ENCODE results near the gene RPS6KA4. TPM values are rescaled to one million over a fixed set of nuclear protein-coding genes. Genes with fewer than 3 reads are reported as not detected.

The RPS6KA4 gene
- total and polyA plus RNA-seq, 4 experiments from 2014 or later, result 6.7 to 38.7 (median 23.2) TPM

GRCh38 chr11:64358536-64358906 lies 441 bp upstream of the RPS6KA4 start:
- Histone ChIP-seq H3K36me3 (ENCODE audit: insufficient read depth, low read length) (peaks cover 14% of the 10 kb centered on the region), H3K27ac (ENCODE audit: low read depth, low read length) (peak overlapping the region; percentile 62), H3K27me3 (ENCODE audit: insufficient read depth, low read length) (no peaks in the 10 kb centered on the region), H3K9me3 (ENCODE audit: control insufficient read depth in 1 of 2, low read length in 2 of 2) (no peaks in the 10 kb centered on the region), H3K4me3 (ENCODE audit: low read length in 2 of 2) (peak overlapping the region; percentile 47 to 53), H3K4me1 (ENCODE audit: insufficient read depth, low read length) (peaks cover 30% of the 10 kb centered on the region)
- ChIA-PET CTCF (ENCODE audit: partially characterized antibody) (interaction anchor here (1.6 to 4.4 kb wide), 2 partner anchors 41 to 152 kb away, joined by 3 to 24 read pairs; partner anchors contain the start of genes FERMT3, PRDX5 and TRMT112), POLR2A (ENCODE audit: partially characterized antibody) (interaction anchor here (5.0 to 7.7 kb wide), 2 partner anchors 18 to 41 kb away, joined by 38 to 69 read pairs; partner anchors contain the start of genes CCDC88B, PRDX5 and TRMT112)
- peaks cover 17 to 45% (median 23%) of the 10 kb centered on the region in 4 donors for H3K4me1 Mint-ChIP-seq
- H3K9me3 Mint-ChIP-seq, result no peaks in the 10 kb centered on the region
- no peaks in the 10 kb centered on the region for H3K27me3 Mint-ChIP-seq
- intact Hi-C loops (cut with micrococcal nuclease), result loop anchor here (5.0 kb wide), 1 partner anchor 41 kb away; the partner anchor contains the start of genes PRDX5 and TRMT112
- peaks cover 12 to 34% of the 10 kb centered on the region in 2 donors for H3K36me3 Mint-ChIP-seq
- DNase-seq, result no peak
- H3K27ac Mint-ChIP-seq, result peak overlapping the region in 1 of 7 donors; percentile 35
- H3K4me3 Mint-ChIP-seq, result peak overlapping the region; percentile 10 to 84 (median 64)

DNA sequence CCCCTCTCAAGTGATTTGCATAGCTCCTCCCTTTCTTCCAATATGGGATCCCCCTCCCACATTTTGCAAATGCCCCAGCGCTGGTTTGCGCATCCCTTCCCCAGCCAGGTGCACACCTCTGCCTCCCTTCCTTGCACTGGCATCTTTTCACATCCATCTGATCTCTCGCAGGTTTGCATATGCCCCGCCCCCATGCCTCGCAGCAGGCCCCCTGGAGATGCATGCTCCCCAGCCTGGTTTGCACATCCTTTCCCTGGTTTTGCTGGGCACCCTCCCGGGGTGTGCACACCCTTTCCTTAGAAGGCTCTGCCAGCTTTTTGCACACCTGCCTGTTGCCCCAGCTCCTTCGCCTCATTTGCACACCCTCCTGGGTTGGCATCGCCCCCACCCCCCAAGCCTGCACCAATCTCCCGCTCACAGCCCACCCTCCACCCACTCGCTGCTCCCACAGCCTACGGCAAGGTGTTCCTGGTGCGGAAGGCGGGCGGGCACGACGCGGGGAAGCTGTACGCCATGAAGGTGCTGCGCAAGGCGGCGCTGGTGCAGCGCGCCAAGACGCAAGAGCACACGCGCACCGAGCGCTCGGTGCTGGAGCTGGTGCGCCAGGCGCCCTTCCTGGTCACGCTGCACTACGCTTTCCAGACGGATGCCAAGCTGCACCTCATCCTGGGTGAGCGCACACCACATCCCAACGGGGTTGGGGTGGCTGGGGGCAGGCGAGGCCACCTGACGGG lies 917 bp downstream of the RPS6KA4 start:
- Mint-ChIP-seq H3K27me3 (no peaks in the 10 kb centered on the region), H3K27ac (peak overlapping the region; percentile 65 to 95 (median 80)), H3K4me3 (peak overlapping the region; percentile 89 to 96 (median 94)), H3K4me1 (peaks cover 17 to 45% (median 23%) of the 10 kb centered on the region in 4 donors), H3K9me3 (no peaks in the 10 kb centered on the region), H3K36me3 (peaks cover 17 to 41% of the 10 kb centered on the region in 2 donors)
- Histone ChIP-seq H3K4me3 (ENCODE audit: low read length in 2 of 2) (peak overlapping the region; percentile 39 to 53), H3K4me1 (ENCODE audit: insufficient read depth, low read length) (peaks cover 30% of the 10 kb centered on the region), H3K36me3 (ENCODE audit: insufficient read depth, low read length) (peaks cover 18% of the 10 kb centered on the region), H3K27ac (ENCODE audit: low read depth, low read length) (peak overlapping the region; percentile 62), H3K27me3 (ENCODE audit: insufficient read depth, low read length) (no peaks in the 10 kb centered on the region), H3K9me3 (ENCODE audit: control insufficient read depth in 1 of 2, low read length in 2 of 2) (no peaks in the 10 kb centered on the region)
- intact Hi-C loops (cut with micrococcal nuclease), result loop anchor here (1.0 to 5.0 kb wide), 2 partner anchors 18 to 43 kb away; partner anchors contain the start of genes PRDX5 and TRMT112
- DNase-seq, result peak in 3 of 5 donors; percentile 25 to 35 (median 33)
- ChIA-PET POLR2A (ENCODE audit: partially characterized antibody) (interaction anchor here (0.6 to 7.7 kb wide), 9 partner anchors 10 to 153 kb away, joined by 3 to 69 read pairs (median 4); partner anchors contain the start of genes CCDC88B, FERMT3, PRDX5 and TRMT112), CTCF (ENCODE audit: partially characterized antibody) (interaction anchor here (0.8 to 4.4 kb wide), 10 partner anchors 9 to 293 kb away, joined by 3 to 24 read pairs (median 4); partner anchors contain the start of genes PRDX5 and TRMT112)

DNA sequence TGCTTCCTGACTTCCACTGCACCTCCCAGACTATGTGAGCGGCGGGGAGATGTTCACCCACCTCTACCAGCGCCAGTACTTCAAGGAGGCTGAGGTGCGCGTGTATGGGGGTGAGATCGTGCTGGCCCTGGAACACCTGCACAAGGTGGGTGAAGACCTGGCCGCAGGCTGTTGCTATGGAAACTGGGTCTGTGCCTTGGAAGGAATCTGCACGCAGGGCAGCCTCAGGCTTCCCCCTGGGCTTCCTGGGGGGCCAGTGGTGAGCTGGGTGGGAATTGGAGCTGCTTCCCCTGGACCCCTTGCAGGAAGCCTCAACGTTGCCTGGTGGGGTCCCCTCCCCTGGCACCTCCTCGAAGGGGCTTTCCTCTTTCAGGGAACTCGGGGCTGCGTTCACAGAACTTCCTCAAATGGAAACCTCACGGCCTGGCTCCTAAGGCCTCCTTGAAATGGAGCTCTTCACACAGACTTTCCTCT lies 1.5 kb downstream of the RPS6KA4 start:
- H3K27ac ChIP-seq (ENCODE audit: low read depth, low read length), result no peak overlapping the region
- intact Hi-C loops (cut with micrococcal nuclease), result no loop called here

GRCh38 chr11:64361659-64362058 lies 2.7 kb downstream of the RPS6KA4 start:
- Mint-ChIP-seq H3K9me3 (no peaks in the 10 kb centered on the region), H3K27me3 (no peaks in the 10 kb centered on the region), H3K4me3 (no peak overlapping the region), H3K27ac (peak overlapping the region in 1 of 7 donors; percentile 53), H3K4me1 (peaks cover 17 to 40% (median 21%) of the 10 kb centered on the region in 4 donors), H3K36me3 (peaks cover 22 to 53% of the 10 kb centered on the region in 2 donors)
- Histone ChIP-seq H3K9me3 (ENCODE audit: control insufficient read depth in 1 of 2, low read length in 2 of 2) (no peaks in the 10 kb centered on the region), H3K4me1 (ENCODE audit: insufficient read depth, low read length) (peaks cover 30% of the 10 kb centered on the region), H3K27me3 (ENCODE audit: insufficient read depth, low read length) (no peaks in the 10 kb centered on the region), H3K4me3 (ENCODE audit: low read length in 2 of 2) (no peak overlapping the region), H3K27ac (ENCODE audit: low read depth, low read length) (no peak overlapping the region), H3K36me3 (ENCODE audit: insufficient read depth, low read length) (peaks cover 33% of the 10 kb centered on the region)
- POLR2A ChIA-PET (ENCODE audit: partially characterized antibody), result interaction anchor here (7.7 kb wide), 1 partner anchor 45 kb away, joined by 69 read pairs; the partner anchor contains the start of genes PRDX5 and TRMT112
- intact Hi-C loops (cut with micrococcal nuclease), result no loop called here
- no peak for DNase-seq
- CTCF ChIA-PET (ENCODE audit: partially characterized antibody), result interaction anchor here (2.0 to 4.4 kb wide), 2 partner anchors 28 to 44 kb away, joined by 4 to 24 read pairs; partner anchors contain the start of genes PRDX5 and TRMT112

More for the DNA sequence above, 1.5 kb downstream of the RPS6KA4 start:
- Mint-ChIP-seq H3K4me1 (peaks cover 17 to 45% (median 23%) of the 10 kb centered on the region in 4 donors), H3K27me3 (no peaks in the 10 kb centered on the region), H3K9me3 (no peaks in the 10 kb centered on the region), H3K27ac (peak overlapping the region in 5 of 7 donors; percentile 29 to 80 (median 55)), H3K36me3 (peaks cover 17 to 45% of the 10 kb centered on the region in 2 donors), H3K4me3 (peak overlapping the region; percentile 89 to 96 (median 94))
- peak in 1 of 5 donors; percentile 19 for DNase-seq
- peak overlapping the region in 1 of 2 donors; percentile 53 for H3K4me3 ChIP-seq (ENCODE audit: low read length in 2 of 2)
- no peaks in the 10 kb centered on the region for H3K27me3 ChIP-seq (ENCODE audit: insufficient read depth, low read length)
- H3K9me3 ChIP-seq (ENCODE audit: control insufficient read depth in 1 of 2, low read length in 2 of 2), result no peaks in the 10 kb centered on the region
- peaks cover 24% of the 10 kb centered on the region for H3K36me3 ChIP-seq (ENCODE audit: insufficient read depth, low read length)
- H3K4me1 ChIP-seq (ENCODE audit: insufficient read depth, low read length), result peaks cover 30% of the 10 kb centered on the region
- ChIA-PET POLR2A (ENCODE audit: partially characterized antibody) (interaction anchor here (1.0 to 7.7 kb wide), 7 partner anchors 15 to 154 kb away, joined by 3 to 69 read pairs (median 5); partner anchors contain the start of genes CCDC88B, FERMT3, PRDX5 and TRMT112), CTCF (ENCODE audit: partially characterized antibody) (interaction anchor here (0.6 to 4.4 kb wide), 8 partner anchors 9 to 156 kb away, joined by 3 to 24 read pairs (median 4); partner anchors contain the start of genes PRDX5 and TRMT112)

GRCh38 chr11:64362339-64362738 lies 3.4 kb downstream of the RPS6KA4 start:
- Mint-ChIP-seq H3K9me3 (no peaks in the 10 kb centered on the region), H3K36me3 (peaks cover 25 to 55% of the 10 kb centered on the region in 2 donors), H3K27ac (peak overlapping the region in 1 of 7 donors; percentile 53), H3K4me1 (peaks cover 17 to 39% (median 20%) of the 10 kb centered on the region in 4 donors), H3K4me3 (peak overlapping the region in 1 of 8 donors; percentile 44), H3K27me3 (no peaks in the 10 kb centered on the region)
- Histone ChIP-seq H3K27ac (ENCODE audit: low read depth, low read length) (no peak overlapping the region), H3K4me3 (ENCODE audit: low read length in 2 of 2) (no peak overlapping the region), H3K27me3 (ENCODE audit: insufficient read depth, low read length) (no peaks in the 10 kb centered on the region), H3K4me1 (ENCODE audit: insufficient read depth, low read length) (peaks cover 28% of the 10 kb centered on the region), H3K9me3 (ENCODE audit: control insufficient read depth in 1 of 2, low read length in 2 of 2) (no peaks in the 10 kb centered on the region), H3K36me3 (ENCODE audit: insufficient read depth, low read length) (peaks cover 39% of the 10 kb centered on the region)
- ChIA-PET POLR2A (ENCODE audit: partially characterized antibody) (no interaction called here), CTCF (ENCODE audit: partially characterized antibody) (interaction anchor here (1.4 kb wide), 1 partner anchor 59 kb away, joined by 4 read pairs; no protein-coding TSS in a partner anchor)
- intact Hi-C loops (cut with micrococcal nuclease), result no loop called here
- DNase-seq, result no peak

DNA sequence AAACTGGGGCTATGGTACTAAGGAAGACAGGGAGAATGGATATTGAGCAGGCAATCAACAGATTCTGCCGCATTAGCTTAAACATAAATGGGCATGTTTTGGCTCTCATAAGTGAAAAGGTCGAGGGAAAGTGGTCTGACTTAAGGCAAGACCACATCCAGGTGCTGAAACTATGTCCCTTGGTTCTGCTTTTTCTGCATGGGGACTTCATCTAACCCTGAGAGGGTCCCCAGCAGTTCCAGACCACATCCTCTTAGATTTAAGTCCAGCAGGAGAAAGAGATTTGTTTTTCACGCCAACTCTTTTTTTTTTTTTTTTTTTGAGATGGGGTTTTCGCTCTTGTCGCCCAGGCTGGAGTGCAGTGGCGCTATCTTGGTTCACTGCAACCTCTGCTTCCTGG lies 5.5 kb downstream of the RPS6KA4 start:
- Mint-ChIP-seq H3K4me1 (peaks cover 10 to 28% (median 13%) of the 10 kb centered on the region in 4 donors), H3K27ac (no peak overlapping the region), H3K4me3 (no peak overlapping the region), H3K9me3 (no peaks in the 10 kb centered on the region), H3K27me3 (no peaks in the 10 kb centered on the region), H3K36me3 (peaks cover 30 to 59% of the 10 kb centered on the region in 2 donors)
- POLR2A ChIA-PET (ENCODE audit: partially characterized antibody), result no interaction called here
- H3K4me1 ChIP-seq (ENCODE audit: insufficient read depth, low read length), result peaks cover 13% of the 10 kb centered on the region
- no peak overlapping the region for H3K4me3 ChIP-seq (ENCODE audit: low read length in 2 of 2)
- H3K27ac ChIP-seq (ENCODE audit: low read depth, low read length), result no peak overlapping the region
- H3K27me3 ChIP-seq (ENCODE audit: insufficient read depth, low read length), result no peaks in the 10 kb centered on the region
- no peak for DNase-seq
- peaks cover 44% of the 10 kb centered on the region for H3K36me3 ChIP-seq (ENCODE audit: insufficient read depth, low read length)
- CTCF ChIA-PET (ENCODE audit: partially characterized antibody), result no interaction called here
- intact Hi-C loops (cut with micrococcal nuclease), result no loop called here
- H3K9me3 ChIP-seq (ENCODE audit: control insufficient read depth in 1 of 2, low read length in 2 of 2), result no peaks in the 10 kb centered on the region
